Stimulated activated CD4-positive, alpha-beta T cell treated with anti-CD3 and anti-CD28 coated beads, Interleukin-2, amount 100 ng/mL, for 24 hours (primary cell): ENCODE results near the gene GDF3.
"Not testable (repeated sequence)": the region's sequence is repeated elsewhere in the genome, so short reads cannot be mapped to it uniquely, and the experiment has no call there.

Experiments
- DNase-seq, 2 donors: peaks; one replicate each; pipeline ENCODE4 v3.0.0-alpha.2; 2020

The GDF3 gene

GRCh38 chr12:7695566-7696197 lies at the start of gene GDF3:
Gene GDF3 (minus strand): TSS chr12:7695775. CDS start chr12:7695728, 47 bp downstream.
- DNase-seq = no peak

DNA sequence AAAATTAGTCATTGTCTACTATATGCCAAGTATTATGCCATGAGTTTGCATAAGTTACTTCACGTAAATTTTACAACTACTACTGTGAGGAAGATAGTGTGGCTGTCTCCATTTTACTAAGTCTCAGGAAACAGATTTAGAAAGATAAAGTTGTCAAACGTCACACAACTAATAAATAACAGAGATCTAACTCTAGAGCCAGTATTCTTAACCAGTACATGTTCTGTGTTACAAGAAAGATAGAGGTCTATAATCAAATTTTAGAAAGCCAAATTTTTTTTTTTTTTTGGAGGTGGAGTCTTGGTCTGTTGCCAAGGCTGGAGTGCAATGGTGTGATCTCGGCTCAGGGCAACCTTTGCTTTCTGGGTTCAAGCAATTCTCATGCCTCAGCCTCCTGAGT lies 37.4 kb upstream of the GDF3 start:
- DNase-seq = no peak

- no peak for DNase-seq
These were observed 35.9 kb upstream of the GDF3 start for GRCh38 chr12:7731486-7731885.

DNA sequence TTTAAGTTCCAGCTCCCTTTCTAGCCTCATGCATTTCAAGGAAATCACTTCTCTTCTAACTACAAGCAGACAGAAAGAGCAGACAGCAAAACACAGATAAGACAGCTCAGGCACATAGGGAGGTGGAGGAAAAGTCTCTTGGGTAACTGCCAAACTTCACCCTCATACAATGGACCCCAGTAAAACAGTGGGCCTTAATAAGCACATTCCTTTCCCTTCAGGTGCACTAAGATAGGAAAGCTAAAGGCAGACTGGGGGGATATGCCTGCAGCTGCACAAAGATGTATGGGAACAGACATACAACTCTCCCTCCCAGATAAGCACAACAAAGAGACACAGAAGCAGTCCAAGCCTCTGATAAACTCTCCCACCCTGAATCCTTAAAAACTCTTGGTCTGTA lies 35.4 kb upstream of the GDF3 start:
- DNase-seq = not testable (repeated sequence)

DNA sequence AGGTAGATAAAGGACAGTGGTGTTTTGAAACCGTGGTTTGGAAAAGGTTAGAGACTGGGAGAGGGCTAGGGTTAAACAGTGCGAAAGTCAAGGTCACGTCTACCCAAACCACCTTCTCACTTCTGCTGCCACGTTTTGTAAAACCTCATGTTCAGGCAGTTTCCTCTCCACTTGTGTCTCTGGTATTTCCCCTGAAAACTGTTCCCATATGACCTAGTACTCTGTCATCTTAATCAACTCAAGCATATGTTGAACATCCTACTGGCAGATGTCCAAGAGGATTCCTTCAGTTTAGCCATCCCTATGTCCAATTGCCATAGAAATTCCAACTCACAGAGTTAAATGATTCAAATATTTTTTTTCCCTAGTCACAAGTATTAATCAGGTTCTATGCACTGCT lies 34.2 kb upstream of the GDF3 start:
- DNase-seq = no peak

DNA sequence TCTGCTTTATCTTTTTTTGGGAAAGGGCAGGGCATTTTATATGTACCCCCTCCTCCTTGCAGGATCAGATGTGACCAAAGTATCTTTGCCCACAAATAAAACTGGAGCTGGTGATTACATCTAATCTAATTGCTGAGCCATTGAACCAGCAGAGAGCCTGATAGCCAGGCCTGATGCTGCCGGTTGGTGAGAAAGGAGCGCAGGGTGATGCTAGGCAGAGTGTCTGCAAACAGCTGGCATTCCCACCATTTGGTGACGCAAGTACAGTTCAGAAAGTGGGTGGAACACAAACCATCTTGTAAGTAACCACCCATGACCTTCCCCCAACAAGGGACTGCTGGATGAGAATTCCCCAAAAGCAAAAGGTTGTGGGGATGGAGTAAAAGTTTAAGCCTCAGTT lies 28.4 kb upstream of the GDF3 start:
- no peak for DNase-seq

GRCh38 chr12:7719946-7720730 lies 24.6 kb upstream of the GDF3 start:
- no peak for DNase-seq

DNA sequence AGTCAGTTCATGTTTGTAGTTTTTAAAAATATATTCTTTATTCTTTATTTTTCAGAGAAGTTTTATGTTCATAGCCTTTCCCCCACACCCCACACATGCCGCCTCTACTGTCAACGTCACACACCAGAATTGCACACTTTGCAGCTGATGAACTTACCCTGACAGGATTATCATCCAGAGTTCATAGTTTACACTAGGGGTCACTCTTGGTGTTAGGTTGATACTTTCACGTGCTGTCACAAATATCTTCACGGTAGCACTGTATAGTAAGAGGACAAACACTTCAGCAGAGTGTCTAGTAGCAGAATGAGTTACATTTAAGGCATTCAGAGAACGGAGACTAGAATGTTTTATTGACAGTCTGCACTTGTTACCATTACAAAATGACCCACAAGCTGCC lies 20.8 kb upstream of the GDF3 start:
- no peak for DNase-seq

DNA sequence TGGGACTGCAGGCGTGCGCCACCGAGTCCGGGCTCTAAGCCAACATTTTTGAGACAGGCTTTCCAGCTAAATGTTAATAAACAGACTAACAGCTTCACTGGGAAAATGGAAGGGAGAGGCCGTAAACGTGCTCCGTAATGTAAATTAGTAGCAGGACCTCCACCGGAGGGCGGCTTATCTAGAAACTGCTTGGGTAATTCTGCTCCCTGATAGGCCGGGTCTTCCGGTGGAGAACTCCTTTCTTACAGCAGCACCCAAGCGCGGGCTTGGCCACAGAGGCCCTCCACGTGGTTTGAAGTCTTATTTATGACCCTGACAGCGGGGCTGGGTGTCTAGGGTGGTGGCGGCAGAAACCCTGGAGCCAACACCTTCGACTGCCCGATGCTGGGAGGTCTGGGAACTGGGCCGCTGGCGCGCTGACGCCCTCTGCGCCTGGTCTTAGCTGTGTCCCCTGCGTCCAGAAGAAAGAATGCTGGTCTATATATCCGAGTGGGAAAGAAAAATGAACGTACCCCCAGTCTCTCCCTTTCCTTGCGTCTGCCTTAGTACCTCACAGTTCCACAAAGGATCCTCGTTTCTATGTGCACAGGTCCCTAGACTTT lies 17.4 kb upstream of the GDF3 start:
- DNase-seq = no peak

DNA sequence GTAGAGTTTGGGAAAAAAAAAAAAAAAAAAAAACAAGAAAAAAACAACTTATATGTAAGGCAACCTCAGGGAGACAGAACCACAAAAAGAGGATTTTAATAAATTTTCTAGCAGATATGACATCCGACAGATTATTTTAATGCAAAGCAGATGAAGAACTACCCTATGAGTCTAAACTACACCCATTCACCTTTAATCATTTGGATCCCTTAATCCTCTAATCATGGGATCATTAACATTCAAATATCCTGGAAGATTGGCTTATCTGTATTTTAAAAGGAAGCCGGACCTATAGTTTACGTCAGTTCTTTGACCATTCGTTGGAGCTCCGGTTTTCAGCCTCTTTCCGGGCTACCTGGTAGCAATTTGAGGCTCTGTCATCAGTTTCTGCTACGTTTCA lies 15.6 kb upstream of the GDF3 start, which contains the start of gene DPPA3:
Gene DPPA3 (plus strand): TSS at position 301 of the 400 bp plus-strand sequence. CDS start 138 bp downstream, outside the sequence.
- DNase-seq = no peak

DNA sequence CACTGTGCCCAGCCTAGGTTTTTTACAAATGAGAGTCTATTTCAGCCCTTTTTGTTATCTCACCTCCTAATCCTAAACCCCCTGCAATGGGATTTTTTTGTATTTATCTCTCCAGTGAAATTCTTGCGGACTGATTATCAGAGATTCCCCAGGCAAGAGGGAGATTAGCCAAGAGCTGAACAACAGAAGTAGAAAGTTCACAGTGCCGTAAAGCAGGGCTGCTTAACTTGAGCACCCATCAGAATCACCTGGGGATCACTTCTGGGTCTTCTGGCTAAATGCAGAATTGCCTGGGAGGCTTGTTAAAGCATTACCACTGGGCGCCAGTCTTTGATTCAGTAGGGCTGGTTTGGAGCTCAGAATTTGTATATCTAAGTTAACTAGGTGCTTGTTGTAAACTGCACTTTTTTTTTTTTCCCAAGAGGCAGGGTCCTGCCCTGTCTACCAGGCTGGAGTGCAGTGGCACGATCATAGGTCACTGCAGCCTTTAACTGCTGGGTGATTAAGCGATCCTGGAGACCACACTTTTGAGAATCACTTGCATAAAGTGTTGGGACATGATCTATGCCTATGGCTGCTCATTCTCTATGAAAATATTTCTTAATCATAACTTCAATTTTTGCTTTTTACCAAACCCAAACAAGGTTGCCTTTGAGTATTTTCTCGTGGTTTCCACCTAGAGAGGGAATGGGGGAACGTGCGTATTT lies 14.5 kb upstream of the GDF3 start:
- DNase-seq = no peak

DNA sequence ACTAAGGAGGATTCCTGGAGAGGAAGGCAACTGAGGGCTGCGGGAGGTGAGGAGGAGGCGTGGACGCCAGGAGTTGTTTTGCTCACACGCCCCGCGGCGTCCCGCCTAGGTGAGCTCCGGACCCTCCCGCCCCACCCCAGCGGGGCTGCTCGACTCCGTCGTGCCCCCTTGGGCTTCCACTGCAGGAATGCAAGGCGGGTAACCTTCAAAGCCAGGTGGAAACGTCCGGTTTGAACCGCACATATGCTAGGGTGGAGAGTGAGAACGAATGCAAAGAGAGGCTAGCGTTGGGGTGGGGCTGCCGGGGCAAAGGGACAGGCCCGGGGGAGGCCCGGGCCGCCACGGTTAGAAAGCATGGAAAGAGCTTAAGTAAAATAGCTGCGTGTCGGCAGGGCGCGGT lies 10.3 kb upstream of the GDF3 start:
- DNase-seq = no peak

DNA sequence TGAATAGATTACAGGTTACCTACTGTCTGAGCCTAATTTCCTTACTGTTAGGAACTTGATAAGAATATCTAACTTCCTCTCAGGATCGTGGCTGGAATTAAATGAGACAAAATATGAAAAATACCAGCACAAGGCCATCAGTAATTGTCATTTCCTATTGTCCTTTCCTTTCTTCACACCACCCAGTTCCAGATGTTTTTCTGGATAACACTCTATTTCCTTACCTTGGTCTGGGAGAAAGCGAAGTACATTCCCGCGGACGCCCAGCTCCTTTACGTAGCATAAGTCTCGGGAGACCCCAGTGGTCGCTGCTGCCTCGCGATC lies 376 bp downstream of the GDF3 start:
- DNase-seq = no peak

DNA sequence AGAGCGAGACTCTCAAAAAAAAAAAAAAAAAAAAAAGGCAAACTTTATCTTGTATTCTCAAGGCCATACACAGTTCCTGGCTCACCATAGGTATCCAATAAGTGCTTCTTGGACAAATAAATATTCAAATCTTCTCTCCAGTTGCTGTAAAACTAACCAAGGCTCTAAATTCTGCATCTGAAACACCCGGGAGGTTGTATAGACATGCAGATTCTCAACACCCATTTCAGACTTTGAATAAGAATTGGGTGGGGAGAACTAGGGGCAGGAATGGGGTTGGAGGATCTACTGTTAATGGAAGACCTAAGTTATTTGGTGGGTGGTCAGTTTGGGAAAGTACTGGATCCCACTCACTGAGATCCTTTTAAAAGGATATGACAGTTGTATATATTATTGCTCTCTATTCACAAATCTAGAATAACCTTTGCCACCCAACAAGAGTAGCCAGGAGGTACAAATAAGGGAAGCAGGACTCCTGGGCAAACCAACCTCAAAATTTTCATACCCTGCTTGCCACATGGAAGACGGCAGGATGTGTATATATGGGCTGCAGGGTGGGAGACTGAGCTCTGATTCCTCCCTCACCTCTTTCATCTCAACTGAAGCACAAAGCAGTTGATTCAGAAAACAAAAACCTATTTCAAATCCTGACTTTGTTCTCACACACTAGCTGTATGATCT lies 879 bp downstream of the GDF3 start:
- no peak for DNase-seq

DNA sequence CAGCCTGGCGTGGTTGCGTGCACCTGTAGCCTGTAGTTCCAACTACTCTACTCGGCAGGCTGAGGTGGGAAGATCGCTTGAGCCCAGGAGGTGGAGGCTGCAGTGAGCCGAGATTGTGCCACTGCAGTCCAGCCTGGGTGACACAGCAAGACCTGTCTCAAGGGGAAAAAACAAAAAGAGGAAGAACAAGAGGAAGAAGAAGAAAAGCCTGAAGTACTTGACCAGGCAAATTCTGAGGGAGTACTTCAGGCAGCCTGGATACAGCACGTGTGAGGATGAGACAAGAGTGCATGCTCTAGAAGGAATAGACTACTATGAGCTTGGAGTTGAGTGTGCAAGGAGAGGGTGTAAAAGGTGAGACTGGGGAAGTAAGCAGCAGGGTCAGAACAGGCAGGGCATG lies 1.8 kb downstream of the GDF3 start:
- DNase-seq = no peak

DNA sequence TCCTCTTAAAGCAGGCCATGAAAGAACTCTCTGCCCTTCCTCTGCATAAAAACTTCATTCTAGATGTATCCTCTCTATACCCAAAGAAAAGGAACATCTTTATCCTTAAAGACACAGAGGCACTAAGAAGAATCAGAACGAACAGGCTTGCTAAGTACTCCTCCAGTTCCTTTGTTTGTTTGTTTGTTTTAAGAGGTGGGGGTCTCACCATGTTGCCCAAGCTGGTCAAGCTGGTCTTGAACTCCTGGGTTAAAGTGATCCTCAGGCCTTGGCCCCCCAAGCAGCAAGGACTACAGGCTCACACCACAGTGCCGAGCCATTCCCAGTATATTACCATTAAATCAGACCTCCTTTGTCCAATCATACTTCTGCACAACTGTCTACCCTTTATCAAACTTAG lies 14.0 kb downstream of the GDF3 start:
- DNase-seq = no peak

GRCh38 chr12:7679251-7680045 lies 16.1 kb downstream of the GDF3 start:
- DNase-seq = no peak

DNA sequence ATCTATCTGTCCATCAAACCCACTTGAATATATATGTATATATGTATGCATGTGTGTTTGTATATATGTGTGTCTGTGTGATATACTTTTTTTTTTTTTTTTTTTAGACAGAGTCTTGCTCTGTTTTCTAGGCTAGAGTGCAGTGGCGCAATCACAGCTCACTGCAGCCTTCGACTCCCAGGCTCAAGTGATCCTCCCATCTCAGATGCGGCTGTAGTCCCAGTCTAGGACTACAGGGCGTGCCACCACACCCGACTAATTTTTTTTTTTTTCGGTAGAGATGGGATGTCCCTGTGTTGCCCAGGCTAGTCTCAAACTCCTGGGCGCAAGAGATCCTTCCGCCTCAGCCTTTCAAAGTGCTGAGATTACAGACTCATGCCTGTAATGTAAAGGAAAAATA lies 16.8 kb downstream of the GDF3 start:
- no peak for DNase-seq

DNA sequence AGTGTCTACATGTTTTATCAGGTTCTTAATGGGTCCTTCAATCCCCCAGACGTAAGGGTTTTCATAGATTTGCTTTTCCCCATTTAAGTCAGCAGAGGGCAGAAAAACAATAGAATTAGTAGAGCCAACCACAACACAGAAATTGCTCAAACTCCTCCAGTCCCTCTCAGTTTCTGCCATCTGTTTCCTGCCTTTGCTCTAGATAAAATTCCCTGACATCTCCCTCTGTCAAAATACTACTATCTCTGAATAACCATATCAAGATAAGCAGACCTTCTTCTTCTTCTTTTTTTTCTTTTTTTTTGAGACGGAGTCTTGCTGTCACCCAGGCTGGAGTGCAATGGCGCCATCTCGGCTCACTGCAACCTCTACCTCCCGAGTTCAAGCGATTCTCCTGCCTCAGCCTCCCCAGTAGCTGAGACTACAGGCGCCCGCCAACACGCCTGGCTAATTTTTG lies 18.1 kb downstream of the GDF3 start:
- DNase-seq = not testable (repeated sequence)

GRCh38 chr12:7675455-7675854 lies 20.1 kb downstream of the GDF3 start:
- not testable (repeated sequence) for DNase-seq

- DNase-seq = no peak
These were observed 27.4 kb downstream of the GDF3 start for GRCh38 chr12:7668171-7668570.

GRCh38 chr12:7667125-7667524 lies 28.4 kb downstream of the GDF3 start:
- no peak for DNase-seq
